ENCODE results near the gene RHOT2. TPM values are rescaled to one million over a fixed set of nuclear protein-coding genes. Genes with fewer than 3 reads are reported as not detected.
A peak's percentile ranks its signal among the peaks of the same experiment; 100 is the strongest.

The RHOT2 gene
- total and polyA plus RNA-seq, 9 of the 15 experiments (the other 6 are each of a cell fraction or from before 2014, with no cell fraction given): 5.0 to 373 (median 112) TPM

GRCh38 chr16:705431-706188 lies 37.7 kb downstream of the RHOT2 start, which contains the start of gene FBXL16 (continued):
- peak; percentile 32; the same call in 1 of the 2 replicates for TF ChIP-seq PHF8 (IDR thresholded peaks at IDR 0.05; ENCODE audit: borderline replicate concordance, low read length)
- no peak for TF ChIP-seq DMBX1 (CRISPR knock-in tag; IDR thresholded peaks at IDR 0.05; ENCODE audit: borderline replicate concordance)
- no peak for TF ChIP-seq ZFP91 (CRISPR knock-in tag; IDR thresholded peaks at IDR 0.05)
- TF ChIP-seq NFRKB (IDR thresholded peaks at IDR 0.05; ENCODE audit: low read depth): no peak
- no peak for TF ChIP-seq CCNT2 (IDR thresholded peaks at IDR 0.05; ENCODE audit: borderline replicate concordance, extremely low read depth, insufficient read length, low read depth, low read length)
- TF ChIP-seq RAD51 (IDR thresholded peaks at IDR 0.05; ENCODE audit: borderline replicate concordance, low read depth): no peak
- peak; percentile 46; the same call in 1 of the 2 replicates for TF ChIP-seq CXXC5 (CRISPR knock-in tag; IDR thresholded peaks at IDR 0.05)
- TF ChIP-seq ZBTB11 (CRISPR knock-in tag; IDR thresholded peaks at IDR 0.05): 0 out of 6 replicates have a peak, but pooled peaks of 1 of the 3 experiments have one; percentile 17
- TF ChIP-seq TAL1 (IDR thresholded peaks at IDR 0.05): no peak
- TF ChIP-seq C11orf30 (IDR thresholded peaks at IDR 0.05; ENCODE audit: low read depth): no peak
- 0 out of 2 replicates have a peak, but pooled peaks have one; percentile 39 for TF ChIP-seq ZNF766 (CRISPR knock-in tag; conservative IDR thresholded peaks at IDR 0.05)
- TF ChIP-seq EGR1 (conservative IDR thresholded peaks at IDR 0.05): no peak
- no peak for TF ChIP-seq ZNF354B (CRISPR knock-in tag; IDR thresholded peaks at IDR 0.05)
- TF ChIP-seq BCL6 (CRISPR knock-in tag; IDR thresholded peaks at IDR 0.05): no peak
- TF ChIP-seq ZNF644 (tag; IDR thresholded peaks at IDR 0.05; ENCODE audit: low read depth): peak; percentile 51; the same call in 1 of the 2 replicates
- 0 out of 2 replicates have a peak, but pooled peaks have one; percentile 38 for TF ChIP-seq RB1 (IDR thresholded peaks at IDR 0.05; ENCODE audit: low read depth)
- no peak for TF ChIP-seq KHSRP (IDR thresholded peaks at IDR 0.05)
- no peak for TF ChIP-seq MIER1 (IDR thresholded peaks at IDR 0.05; ENCODE audit: low read depth)
- peak; percentile 47 for TF ChIP-seq VEZF1 (CRISPR knock-in tag; IDR thresholded peaks at IDR 0.05)

All from K562 (cell line).